NB4 (cell line): ENCODE data around the gene GRAMD4.

Source experiments
- DNase-seq: peaks from one replicate; pipeline ENCODE4 v3.0.0; 2010; ENCODE audit warnings: low read depth
- H3K4me3 ChIP-seq: one replicate; pipeline ENCODE4 v1.5.1; 2011; ENCODE audit warnings: mild to moderate bottlenecking, low read depth, low read length, moderate library complexity
- CTCF ChIP-seq: IDR thresholded peaks from one replicate; pipeline ENCODE4 v1.5.1; 2012; ENCODE audit warnings: low read depth, low read length
- MAX ChIP-seq: IDR thresholded peaks from 2 replicates; pipeline ENCODE4 v1.6.1; 2011; ENCODE audit warnings: low read depth, low read length
- MYC ChIP-seq: IDR thresholded peaks from 2 replicates; pipeline ENCODE4 v1.6.1; 2011; ENCODE audit warnings: low read depth, low read length
- POLR2A ChIP-seq: IDR thresholded peaks from 2 replicates; pipeline ENCODE4 v1.6.1; 2011; ENCODE audit warnings: mild to moderate bottlenecking; ENCODE audit not compliant: insufficient read length; ENCODE audit errors: extremely low read depth

GRAMD4 gene

DNA sequence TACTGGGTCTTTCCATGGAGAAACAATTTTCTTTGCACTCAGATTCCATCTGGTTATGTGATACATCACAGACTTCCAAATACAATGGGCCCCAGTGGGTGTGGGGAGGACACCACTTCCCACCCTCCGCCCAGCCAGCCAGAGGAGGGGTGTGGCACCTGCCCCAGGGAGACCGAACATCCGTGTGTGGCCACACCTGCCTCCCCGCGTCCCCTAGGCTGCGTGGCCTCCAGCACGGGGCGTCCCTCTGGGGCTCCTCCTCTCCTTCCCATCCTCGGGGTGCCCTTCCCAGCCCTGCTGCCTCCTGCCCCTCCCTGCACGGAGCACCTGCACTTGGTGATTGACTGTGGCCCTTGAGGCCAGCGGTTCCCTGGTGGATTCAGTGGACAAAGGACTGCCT lies 68.8 kb downstream of the GRAMD4 start:
- no peak overlapping the region for H3K4me3 ChIP-seq
- no peak for TF ChIP-seq MYC
- no peak for TF ChIP-seq POLR2A
- no peak for TF ChIP-seq CTCF
- no peak for TF ChIP-seq MAX
- DNase-seq: no peak

- DNase-seq: no peak
- H3K4me3 ChIP-seq: no peak overlapping the region
- TF ChIP-seq CTCF: no peak
- no peak for TF ChIP-seq MYC
- no peak for TF ChIP-seq POLR2A
- no peak for TF ChIP-seq MAX
Observed at GRCh38 chr22:46690146-46690545, 70.0 kb downstream of the GRAMD4 start.

DNA sequence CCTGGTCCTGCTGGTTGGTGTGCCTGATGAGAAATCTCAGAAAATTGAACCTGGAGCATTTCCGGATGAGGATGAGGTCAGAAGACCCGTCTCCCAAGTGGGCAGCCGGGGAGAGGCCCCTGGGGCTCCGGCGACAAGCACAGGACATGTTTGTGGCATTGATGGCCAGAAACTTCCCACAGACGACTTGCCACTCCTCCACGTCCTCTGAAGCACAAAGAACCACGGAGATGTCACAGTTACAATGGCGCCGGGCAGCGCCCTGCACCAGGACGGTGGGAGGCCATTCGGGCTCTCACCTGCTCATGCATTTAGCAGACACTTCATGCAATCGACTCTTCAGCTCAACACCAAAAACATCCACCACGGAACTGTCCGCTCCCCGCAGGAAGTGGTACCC lies 71.4 kb downstream of the GRAMD4 start:
- TF ChIP-seq MAX (no peak), POLR2A (no peak), MYC (no peak), CTCF (no peak)
- DNase-seq: no peak
- no peak overlapping the region for H3K4me3 ChIP-seq

- no peak for DNase-seq
- no peak for TF ChIP-seq CTCF
- no peak for TF ChIP-seq MAX
- no peak for TF ChIP-seq MYC
- TF ChIP-seq POLR2A: no peak
- H3K4me3 ChIP-seq: no peak overlapping the region
Observed at GRCh38 chr22:46693634-46694415, 73.6 kb downstream of the GRAMD4 start.

GRCh38 chr22:46694416-46695170 lies 74.4 kb downstream of the GRAMD4 start:
- no peak overlapping the region for H3K4me3 ChIP-seq
- no peak for DNase-seq
- TF ChIP-seq MAX (no peak), MYC (no peak), CTCF (no peak), POLR2A (no peak)
